Loucy (cell line): Measurements from ENCODE around the gene PDE11A.

ENCODE experiments used
- EZH2phosphoT487 ChIP-seq: fragments of 200-600 bp; IDR thresholded peaks from 2 replicates; pipeline ENCODE4 v1.6.1; 2018; ENCODE audit warnings: antibody characterized with exemption, mild to moderate bottlenecking, moderate library complexity, borderline replicate concordance
- TF ChIP-seq, protein P1 (sequence below): fragments of 200-600 bp; sonication (generic); conservative IDR thresholded peaks from 2 replicates; pipeline ENCODE4 v1.5.1; 2014; ENCODE audit warnings: mild to moderate bottlenecking, antibody characterized with exemption, low read length

DNA sequence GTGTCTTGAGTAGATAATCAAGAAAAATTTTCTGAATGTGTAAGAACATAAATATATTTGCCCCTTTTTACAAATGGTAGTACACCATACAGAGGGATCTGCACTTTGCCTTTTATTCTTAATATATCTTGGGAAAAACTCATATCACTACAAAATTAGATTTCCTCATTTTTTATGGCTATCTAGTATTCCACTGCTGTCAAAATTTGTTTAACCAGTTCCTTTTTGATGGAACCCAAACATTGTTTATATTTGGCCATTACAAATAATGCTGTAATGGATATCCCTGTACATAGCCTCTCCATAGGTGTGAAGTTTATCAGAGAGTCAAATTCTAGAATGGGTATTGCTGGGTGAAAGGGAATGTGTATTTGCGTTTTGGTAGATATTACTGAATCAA lies 436.9 kb downstream of the PDE11A start:
- TF ChIP-seq, protein P1, sequence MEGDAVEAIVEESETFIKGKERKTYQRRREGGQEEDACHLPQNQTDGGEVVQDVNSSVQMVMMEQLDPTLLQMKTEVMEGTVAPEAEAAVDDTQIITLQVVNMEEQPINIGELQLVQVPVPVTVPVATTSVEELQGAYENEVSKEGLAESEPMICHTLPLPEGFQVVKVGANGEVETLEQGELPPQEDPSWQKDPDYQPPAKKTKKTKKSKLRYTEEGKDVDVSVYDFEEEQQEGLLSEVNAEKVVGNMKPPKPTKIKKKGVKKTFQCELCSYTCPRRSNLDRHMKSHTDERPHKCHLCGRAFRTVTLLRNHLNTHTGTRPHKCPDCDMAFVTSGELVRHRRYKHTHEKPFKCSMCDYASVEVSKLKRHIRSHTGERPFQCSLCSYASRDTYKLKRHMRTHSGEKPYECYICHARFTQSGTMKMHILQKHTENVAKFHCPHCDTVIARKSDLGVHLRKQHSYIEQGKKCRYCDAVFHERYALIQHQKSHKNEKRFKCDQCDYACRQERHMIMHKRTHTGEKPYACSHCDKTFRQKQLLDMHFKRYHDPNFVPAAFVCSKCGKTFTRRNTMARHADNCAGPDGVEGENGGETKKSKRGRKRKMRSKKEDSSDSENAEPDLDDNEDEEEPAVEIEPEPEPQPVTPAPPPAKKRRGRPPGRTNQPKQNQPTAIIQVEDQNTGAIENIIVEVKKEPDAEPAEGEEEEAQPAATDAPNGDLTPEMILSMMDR: no peak
- TF ChIP-seq EZH2phosphoT487: no peak
